GM23248 (cell line): Measurements from ENCODE around the gene SFRP5. TPM values are rescaled to one million over a fixed set of nuclear protein-coding genes. Genes with fewer than 3 reads are reported as not detected.

Source experiments
- DNase-seq: peaks from one replicate; pipeline ENCODE4 v3.0.0-alpha.2; 2015
- H2AFZ ChIP-seq: fragments of 200-600 bp; sonication (generic); 2 replicates; pipeline ENCODE4 v1.6.1; 2016; ENCODE audit warnings: antibody characterized with exemption
- H3F3A ChIP-seq: fragments of 200-600 bp; sonication (generic); 2 replicates; pipeline ENCODE4 v1.6.1; 2016; ENCODE audit warnings: mild to moderate bottlenecking, antibody characterized with exemption, mixed run types; ENCODE audit not compliant: insufficient read depth
- H3K27ac ChIP-seq: fragments of 200-600 bp; sonication (generic); 2 replicates; pipeline ENCODE4 v1.5.1; 2016; ENCODE audit warnings: mild to moderate bottlenecking
- H3K27me3 ChIP-seq: fragments of 200-600 bp; sonication (generic); replicated peaks from 2 replicates; pipeline ENCODE4 v1.6.1; 2016; ENCODE audit warnings: mild to moderate bottlenecking; ENCODE audit not compliant: insufficient read depth
- H3K36me3 ChIP-seq: fragments of 200-600 bp; sonication (generic); 2 replicates; pipeline ENCODE4 v1.6.1; 2016; ENCODE audit warnings: low read depth, mild to moderate bottlenecking
- H3K4me1 ChIP-seq: fragments of 200-600 bp; sonication (generic); 2 replicates; pipeline ENCODE4 v1.6.1; 2016; ENCODE audit warnings: mild to moderate bottlenecking; ENCODE audit not compliant: insufficient read depth
- H3K4me2 ChIP-seq: fragments of 200-600 bp; sonication (generic); one replicate; pipeline ENCODE4 v1.6.1; 2016; ENCODE audit warnings: mild to moderate bottlenecking; ENCODE audit not compliant: unreplicated experiment
- H3K4me3 ChIP-seq: fragments of 200-600 bp; sonication (generic); 2 replicates; pipeline ENCODE4 v1.5.1; 2016; ENCODE audit warnings: mild to moderate bottlenecking
- H3K79me2 ChIP-seq: fragments of 200-600 bp; sonication (generic); 2 replicates; pipeline ENCODE4 v1.6.1; 2016; ENCODE audit warnings: mild to moderate bottlenecking; ENCODE audit not compliant: insufficient read depth
- H3K9ac ChIP-seq: fragments of 200-600 bp; sonication (generic); 2 replicates; pipeline ENCODE4 v1.6.1; 2016; ENCODE audit warnings: mild to moderate bottlenecking
- H3K9me2 ChIP-seq: fragments of 200-600 bp; sonication (generic); 2 replicates; pipeline ENCODE4 v1.6.1; 2016; ENCODE audit warnings: mixed run types, mild to moderate bottlenecking, moderate library complexity; ENCODE audit not compliant: insufficient read depth
- H3K9me3 ChIP-seq: fragments of 200-600 bp; sonication (generic); one replicate; pipeline ENCODE4 v1.6.1; 2017; ENCODE audit warnings: low read depth
- H4K20me1 ChIP-seq: fragments of 200-600 bp; sonication (generic); 2 replicates; pipeline ENCODE4 v1.6.0; 2016; ENCODE audit not compliant: insufficient read depth
- EZH2 ChIP-seq: fragments of 200-600 bp; sonication (generic); IDR thresholded peaks from 2 replicates; pipeline ENCODE4 v1.6.1; 2018; ENCODE audit warnings: antibody characterized with exemption, mild to moderate bottlenecking; ENCODE audit not compliant: insufficient read depth, poor library complexity, severe bottlenecking
- EZH2phosphoT487 ChIP-seq: fragments of 200-600 bp; sonication (generic); IDR thresholded peaks from 2 replicates; pipeline ENCODE4 v1.6.1; 2018; ENCODE audit warnings: antibody characterized with exemption, moderate library complexity, mild to moderate bottlenecking, low read depth; ENCODE audit not compliant: insufficient read depth
- WGBS, 2 experiments: methylation state at CpG; one replicate each; pipeline ENCODE4 v1.1.6; 2015 to 2017; ENCODE audit warnings: low lambda C conversion rate in 2 of 2, low coverage in 1 of 2; ENCODE audit errors: missing lambda C conversion rate in 2 of 2; 5-methylcytosine and 5-hydroxymethylcytosine counted together
- in situ Hi-C: fragments of 300-500 bp; cut with MboI; formaldehyde crosslinking; loops from 2 replicates; pipeline ENCODE4 v1.15.0; 2020
- polyA plus RNA-seq: library from polyadenylated mRNA; unstranded; fragments of >200 nt; fragmentation: Nextera tagmentation; extraction: Ambion mirVana; gene quantifications from 2 replicates; pipeline ENCODE4 v1.2.1, GENCODE V29; 2016
- total RNA-seq: library from RNA; depleted of rRNA; stranded (reverse); fragments of >200 nt; shearing (Covaris generic); gene quantifications from 2 replicates; pipeline ENCODE4 v1.2.3, GENCODE V29; 2014

The SFRP5 gene
- total and polyA plus RNA-seq, 2 experiments from 2014 or later = not detected

DNA sequence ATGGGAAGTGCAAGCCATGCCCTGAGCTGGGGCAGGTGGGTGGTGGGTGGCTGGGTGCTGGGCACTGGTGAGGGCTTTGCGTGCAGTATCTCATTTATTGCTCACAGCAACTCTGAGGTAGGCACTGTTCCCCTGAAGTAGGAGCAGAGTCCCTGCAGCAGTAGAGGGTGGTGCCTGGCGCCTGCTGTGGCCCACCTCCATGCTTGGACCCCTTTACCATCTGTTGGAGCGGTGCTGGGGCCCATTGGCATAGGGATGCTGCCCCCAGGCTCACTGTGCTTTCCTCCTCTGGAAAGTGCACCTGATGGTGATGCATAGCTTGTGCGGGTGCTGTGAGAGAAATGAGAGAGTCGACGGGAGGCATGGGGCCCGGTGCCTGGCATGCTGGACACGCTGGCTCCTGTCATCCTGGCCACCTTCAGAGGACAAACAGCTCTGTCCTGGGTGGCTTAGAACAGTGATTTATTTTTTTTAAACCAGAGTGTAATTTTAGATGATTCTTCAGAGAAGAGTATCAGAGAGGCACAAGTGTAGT is 10.4 kb downstream of the SFRP5 start:
- in situ Hi-C loops = no loop called here
- Histone ChIP-seq H3K9ac (no peak overlapping the region), H3K9me3 (no peaks in the 10 kb centered on the region), H2AFZ (no peak overlapping the region), H3K27ac (no peak overlapping the region), H3K9me2 (no peaks in the 10 kb centered on the region), H3K27me3 (no peaks in the 10 kb centered on the region), H3F3A (no peaks in the 10 kb centered on the region), H3K4me1 (no peaks in the 10 kb centered on the region), H3K79me2 (no peaks in the 10 kb centered on the region), H4K20me1 (no peaks in the 10 kb centered on the region), H3K36me3 (no peaks in the 10 kb centered on the region; the same call in 1 of the 2 replicates), H3K4me3 (no peak overlapping the region), H3K4me2 (no peak overlapping the region)
- TF ChIP-seq EZH2phosphoT487 (no peak), EZH2 (no peak)
- DNase-seq = no peak
- 92 to 93% methylated on average over 8 of the region's 8 CpGs for WGBS, 2 experiments

DNA sequence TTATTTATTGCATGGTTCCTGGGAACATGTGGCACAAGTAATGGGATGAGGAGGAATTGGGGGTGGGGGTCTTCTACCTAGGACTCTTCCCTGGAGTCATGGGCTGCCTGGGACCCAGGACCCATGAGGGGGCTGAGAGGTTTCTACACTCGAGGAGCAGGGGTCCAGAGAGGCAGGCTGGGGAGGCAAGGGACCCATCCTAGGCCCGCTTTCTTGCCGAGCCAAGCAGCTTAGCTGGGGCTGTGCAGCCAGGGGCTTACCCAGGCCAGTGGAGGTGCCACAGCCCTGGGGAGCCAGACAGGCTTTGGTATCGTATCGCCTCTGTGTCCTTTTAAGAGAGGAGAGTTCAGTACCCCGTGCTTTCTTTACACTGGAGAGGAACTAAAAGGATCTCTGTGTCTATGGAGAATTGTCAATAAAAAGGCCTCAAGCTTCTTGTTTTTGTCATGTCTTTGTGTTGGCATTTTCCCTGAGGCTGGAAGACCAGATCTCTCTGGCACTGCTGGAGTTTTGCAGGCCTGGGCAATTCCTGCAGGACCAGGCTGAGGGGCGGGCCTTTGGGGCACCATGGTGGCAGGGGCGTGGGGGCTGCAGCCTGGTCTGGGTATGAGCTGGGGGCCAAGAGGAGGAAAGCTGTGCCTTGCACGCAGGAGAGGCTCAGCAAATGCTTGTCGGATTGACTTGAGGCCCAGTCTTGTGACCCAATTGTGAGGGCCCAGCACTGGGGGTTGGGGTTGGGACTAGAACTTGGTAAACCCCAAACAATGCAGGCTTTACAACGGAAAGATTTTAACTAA is 11.1 kb downstream of the SFRP5 start:
- Histone ChIP-seq H3K79me2 (no peaks in the 10 kb centered on the region), H3K9me3 (no peaks in the 10 kb centered on the region), H3F3A (no peaks in the 10 kb centered on the region), H3K4me1 (no peaks in the 10 kb centered on the region), H3K36me3 (no peaks in the 10 kb centered on the region; the same call in 1 of the 2 replicates), H3K4me2 (no peak overlapping the region), H3K4me3 (no peak overlapping the region), H3K9ac (no peak overlapping the region), H2AFZ (no peak overlapping the region), H3K9me2 (no peaks in the 10 kb centered on the region), H3K27ac (no peak overlapping the region), H4K20me1 (no peaks in the 10 kb centered on the region), H3K27me3 (no peaks in the 10 kb centered on the region)
- no peak for DNase-seq
- 94 to 96% methylated on average over 10 to 11 of the region's 11 CpGs for WGBS, 2 experiments
- no peak for TF ChIP-seq EZH2
- TF ChIP-seq EZH2phosphoT487 = no peak
- in situ Hi-C loops = no loop called here

DNA sequence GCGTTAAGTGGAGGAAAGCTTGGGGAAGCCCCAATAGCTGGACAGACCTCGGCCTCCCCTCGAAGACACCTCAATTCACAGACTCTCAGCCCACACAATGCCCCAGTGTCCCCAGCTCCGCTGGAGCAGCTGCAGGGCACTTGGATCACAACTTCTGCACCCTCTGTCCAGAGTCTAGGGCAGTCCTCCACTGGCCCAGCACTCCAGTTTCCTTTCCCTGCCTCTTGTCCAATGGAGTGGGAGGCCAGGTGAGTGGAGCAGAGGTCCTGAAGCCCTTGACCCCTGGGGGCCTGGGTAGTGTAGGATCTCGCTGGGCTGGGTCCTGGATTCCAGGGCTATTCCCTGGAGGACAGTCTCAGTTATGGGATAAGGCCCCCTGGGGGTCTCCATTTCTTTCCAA is 11.9 kb downstream of the SFRP5 start:
- H3K9me2 ChIP-seq = no peaks in the 10 kb centered on the region
- H3K9me3 ChIP-seq = no peaks in the 10 kb centered on the region
- peaks cover 4% of the 10 kb centered on the region; the same call in 1 of the 2 replicates for H3K36me3 ChIP-seq
- H2AFZ ChIP-seq = no peak overlapping the region
- no peaks in the 10 kb centered on the region for H3K4me1 ChIP-seq
- in situ Hi-C loops = no loop called here
- 82 to 83% methylated on average over 4 to 5 of the region's 5 CpGs for WGBS, 2 experiments
- H3F3A ChIP-seq = no peaks in the 10 kb centered on the region
- H3K4me3 ChIP-seq = no peak overlapping the region
- H3K27me3 ChIP-seq = no peaks in the 10 kb centered on the region
- H4K20me1 ChIP-seq = no peaks in the 10 kb centered on the region
- no peak for TF ChIP-seq EZH2phosphoT487
- TF ChIP-seq EZH2 = no peak
- no peaks in the 10 kb centered on the region for H3K79me2 ChIP-seq
- H3K4me2 ChIP-seq = no peak overlapping the region
- no peak for DNase-seq
- H3K27ac ChIP-seq = no peak overlapping the region
- no peak overlapping the region for H3K9ac ChIP-seq

DNA sequence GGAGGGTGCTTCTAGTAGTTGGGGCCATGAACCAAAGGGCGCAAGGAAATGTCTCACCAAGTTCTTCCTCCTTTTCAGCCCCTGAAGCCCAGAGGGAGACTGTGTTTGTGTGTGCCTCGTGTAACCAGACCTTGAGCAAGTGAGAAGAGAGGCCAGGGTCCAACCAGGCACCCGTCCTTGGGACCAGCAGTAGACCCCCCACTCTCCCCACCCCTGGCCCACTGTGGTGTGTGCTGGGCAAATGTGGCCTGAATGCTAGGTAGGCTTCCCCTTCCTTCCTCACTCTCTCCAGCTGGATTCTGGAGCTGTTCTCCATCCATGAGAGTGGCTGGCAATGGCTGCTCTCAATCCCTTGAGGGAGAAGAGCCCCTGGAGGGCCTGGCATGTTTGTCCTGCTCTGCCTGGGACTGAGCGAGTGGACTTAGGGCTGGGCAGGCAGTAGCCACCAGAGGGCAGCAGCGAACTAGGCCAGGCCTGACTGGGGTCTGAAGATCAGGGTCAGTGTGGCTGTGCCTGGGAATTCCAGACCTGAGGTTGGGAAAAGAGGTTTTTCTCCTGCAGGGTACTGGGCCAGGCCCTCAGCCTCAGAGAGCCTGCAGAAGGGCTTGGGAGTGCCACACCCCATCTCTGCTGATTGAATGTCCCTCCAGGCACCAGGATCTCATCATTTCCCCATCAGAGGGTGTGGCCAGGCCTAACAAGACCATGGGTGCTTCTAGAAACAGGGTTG is 12.5 kb downstream of the SFRP5 start:
- Histone ChIP-seq H3K4me3 (no peak overlapping the region), H3K4me2 (no peak overlapping the region), H3K27me3 (no peaks in the 10 kb centered on the region), H3K9me2 (no peaks in the 10 kb centered on the region), H2AFZ (no peak overlapping the region), H3K79me2 (no peaks in the 10 kb centered on the region), H3K4me1 (no peaks in the 10 kb centered on the region), H3K27ac (no peak overlapping the region), H3F3A (no peaks in the 10 kb centered on the region), H3K36me3 (peaks cover 10% of the 10 kb centered on the region; the same call in 1 of the 2 replicates), H3K9ac (no peak overlapping the region), H4K20me1 (no peaks in the 10 kb centered on the region; the same call in 1 of the 2 replicates), H3K9me3 (no peaks in the 10 kb centered on the region)
- 36 to 53% methylated on average over 4 to 5 of the region's 5 CpGs for WGBS, 2 experiments
- in situ Hi-C loops = no loop called here
- peak; percentile 70 for DNase-seq
- TF ChIP-seq EZH2 (no peak), EZH2phosphoT487 (no peak)
